GM19240 (cell line): ENCODE measurements around the gene S100A6.
"Not testable (repeated sequence)": the region's sequence is repeated elsewhere in the genome, so short reads cannot be mapped to it uniquely, and the experiment has no call there.

ENCODE experiments used
- DNase-seq: peaks from one replicate; pipeline ENCODE4 v3.0.0; 2011; ENCODE audit warnings: low spot score; ENCODE audit not compliant: insufficient read length

The S100A6 gene

DNA sequence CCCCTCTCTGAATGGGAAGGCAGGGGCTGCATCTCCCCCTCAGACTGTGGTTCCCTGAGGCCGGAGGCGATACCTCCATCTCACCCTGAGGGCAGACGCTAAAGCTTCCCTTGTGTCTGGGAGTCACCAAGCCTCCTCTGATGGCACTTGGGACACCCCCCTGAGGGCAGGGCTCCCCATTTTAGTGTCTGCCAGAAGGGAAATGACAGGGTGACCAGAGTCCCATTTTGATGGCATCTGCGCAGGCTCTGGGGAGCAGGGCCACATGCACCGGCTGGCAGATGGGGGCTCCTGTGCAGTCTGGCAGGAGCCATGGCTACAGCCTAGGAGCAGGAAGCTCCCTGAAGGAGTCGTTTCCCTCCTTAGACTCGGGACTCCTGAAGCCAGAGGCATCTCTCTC, 28.2 kb upstream of the S100A6 start:
- DNase-seq, result no peak

DNA sequence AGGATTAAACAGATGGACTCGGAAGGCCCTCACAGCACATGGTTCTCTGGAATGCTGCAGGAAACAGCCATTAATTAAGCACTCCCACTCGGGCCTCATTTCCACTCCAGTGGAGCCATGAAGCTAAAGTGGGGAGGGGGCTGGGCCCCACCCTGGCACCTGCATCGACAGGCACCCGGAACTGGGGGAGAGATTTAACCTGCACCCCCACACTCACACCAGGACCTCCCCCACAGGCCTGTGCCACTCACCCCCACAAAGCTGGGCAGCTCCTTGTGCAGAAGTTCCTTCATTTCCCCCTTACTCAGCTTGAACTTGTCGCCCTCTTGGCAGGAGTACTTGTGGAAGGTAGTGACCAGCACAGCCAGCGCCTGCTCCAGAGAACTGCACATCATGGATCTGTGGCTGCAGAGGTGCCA, 27.7 kb upstream of the S100A6 start:
- no peak for DNase-seq

DNA sequence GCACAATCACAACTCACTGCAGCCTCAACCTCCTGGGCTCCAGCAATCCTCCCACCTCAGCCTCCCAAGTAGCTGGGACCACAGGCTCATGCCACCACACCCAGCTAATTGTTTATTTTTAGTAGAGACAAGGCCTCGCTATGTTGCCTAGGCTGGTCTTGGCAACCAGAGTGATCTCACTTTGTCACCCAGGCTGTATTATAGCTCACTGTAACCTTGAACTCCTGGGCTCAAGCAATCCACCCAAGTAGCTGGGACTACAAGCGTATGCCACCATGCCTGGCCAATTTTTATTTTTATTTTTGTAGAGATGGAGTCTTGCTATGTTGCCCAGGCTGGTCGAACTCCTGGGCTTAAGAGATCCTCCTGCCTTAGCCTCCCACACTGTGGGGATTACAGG, 26.2 kb upstream of the S100A6 start:
- not testable (repeated sequence) for DNase-seq

DNA sequence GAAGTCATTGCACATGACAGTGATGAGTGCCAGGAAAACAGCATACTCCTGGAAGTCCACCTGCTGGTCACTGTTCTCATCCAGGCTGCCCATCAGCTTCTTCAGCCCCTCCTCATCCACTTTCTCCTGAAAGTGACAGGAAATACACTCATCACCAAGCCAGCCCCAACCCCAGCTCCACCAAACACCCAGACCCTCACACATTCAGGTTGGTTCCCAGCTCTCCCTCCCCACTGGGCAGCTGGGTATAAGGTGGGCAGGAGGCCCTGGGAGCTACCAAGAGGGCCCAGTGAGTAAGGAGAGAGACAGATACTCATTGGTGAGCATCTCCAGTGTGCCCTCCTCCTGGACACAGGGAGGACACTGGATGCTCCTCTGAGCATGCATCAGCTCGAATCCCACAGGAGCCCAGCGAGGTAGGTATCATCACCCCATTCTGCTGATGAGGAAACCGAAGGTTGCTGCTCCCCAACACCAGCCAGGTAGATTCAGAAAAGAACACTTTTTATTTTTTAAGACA, 25.7 kb upstream of the S100A6 start:
- DNase-seq, result no peak

DNA sequence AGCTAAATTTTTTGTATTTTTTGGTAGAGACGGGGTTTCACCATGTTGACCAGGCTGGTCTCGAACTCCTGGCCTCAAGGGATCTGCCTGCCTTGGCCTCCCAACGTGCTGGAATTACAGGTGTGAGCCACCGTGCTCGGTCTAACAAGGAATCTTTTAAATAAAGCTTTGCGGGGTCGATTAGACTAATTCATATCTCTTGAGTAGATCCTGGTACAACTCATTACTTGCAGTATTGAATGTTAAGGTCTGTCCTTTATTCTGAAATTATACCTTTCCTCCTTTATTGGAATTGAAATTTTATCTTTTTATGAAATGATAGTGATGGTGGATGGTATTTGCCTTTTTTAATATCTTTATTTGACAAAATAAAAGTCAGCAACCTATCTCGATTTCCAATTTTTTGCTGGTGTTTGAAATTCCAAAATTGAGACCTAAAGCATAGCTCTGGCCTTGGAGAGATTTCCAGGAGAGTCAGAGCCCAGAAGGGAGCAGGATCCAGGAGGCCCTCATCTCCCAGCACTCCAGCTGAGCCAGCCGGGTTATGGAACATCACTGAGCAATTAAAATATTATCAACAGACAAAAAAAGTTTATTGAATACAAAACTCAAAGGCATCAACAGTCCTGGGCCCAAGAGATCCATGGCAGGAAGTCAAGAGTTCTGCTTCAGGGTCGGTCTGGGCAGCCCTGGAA, 25.1 kb upstream of the S100A6 start:
- no peak for DNase-seq

DNA sequence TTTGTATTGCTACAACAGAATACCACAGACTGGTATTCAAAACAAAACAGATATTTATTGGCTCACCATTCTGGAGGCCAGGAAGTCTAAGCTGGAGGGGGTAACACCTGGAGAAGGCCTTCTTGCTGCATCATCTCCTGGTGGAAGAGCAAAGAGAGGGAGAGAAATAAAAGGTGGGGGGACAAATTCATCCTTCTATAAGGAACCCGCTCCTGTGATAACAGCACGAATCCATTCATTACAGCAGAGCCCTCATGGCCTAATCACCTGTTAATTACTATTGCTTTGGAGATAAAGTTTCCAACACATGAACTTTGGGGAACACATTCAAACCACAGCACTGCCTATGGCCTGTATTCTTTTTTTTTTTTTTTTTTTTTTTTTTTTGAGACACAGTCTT, 24.4 kb upstream of the S100A6 start:
- no peak for DNase-seq

DNA sequence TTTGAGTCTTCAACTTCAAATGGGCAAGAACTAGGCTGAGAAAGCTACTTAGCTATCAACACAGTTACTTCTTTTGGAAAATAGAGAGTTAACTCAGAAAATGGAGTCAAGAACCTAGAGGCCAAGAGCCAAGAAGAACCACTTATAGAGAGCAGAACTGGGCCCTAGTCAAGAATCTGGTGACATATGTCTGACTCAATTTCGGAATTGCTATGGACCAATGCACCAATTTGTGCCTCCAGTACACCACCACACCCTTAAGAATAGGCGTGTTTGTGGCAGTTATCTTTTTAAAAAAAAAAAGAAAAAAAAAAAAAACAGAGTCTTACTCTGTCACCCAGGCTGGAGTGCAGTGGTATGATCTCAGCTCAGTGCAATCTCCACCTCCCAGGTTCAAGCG, 22.1 kb upstream of the S100A6 start:
- DNase-seq, result no peak

DNA sequence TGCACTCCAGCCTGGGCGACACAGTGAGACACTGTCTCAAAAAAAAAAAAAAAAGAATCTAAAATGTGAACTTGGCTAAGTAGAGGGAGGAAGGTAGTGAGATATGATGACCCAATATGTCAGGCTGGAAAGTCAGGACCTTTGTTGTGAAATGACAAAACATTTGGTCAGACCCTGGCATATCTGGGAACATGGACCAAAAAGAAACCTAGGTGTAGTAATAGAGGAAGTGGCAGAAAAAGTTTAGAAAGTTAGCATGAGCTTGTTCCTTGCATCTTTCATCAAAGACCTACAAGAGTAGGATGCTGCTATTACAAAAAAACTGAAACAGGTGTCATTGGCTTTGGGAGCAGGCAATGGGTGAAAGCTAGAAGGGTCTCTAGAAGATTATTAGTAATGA, 20.6 kb upstream of the S100A6 start:
- no peak for DNase-seq

DNA sequence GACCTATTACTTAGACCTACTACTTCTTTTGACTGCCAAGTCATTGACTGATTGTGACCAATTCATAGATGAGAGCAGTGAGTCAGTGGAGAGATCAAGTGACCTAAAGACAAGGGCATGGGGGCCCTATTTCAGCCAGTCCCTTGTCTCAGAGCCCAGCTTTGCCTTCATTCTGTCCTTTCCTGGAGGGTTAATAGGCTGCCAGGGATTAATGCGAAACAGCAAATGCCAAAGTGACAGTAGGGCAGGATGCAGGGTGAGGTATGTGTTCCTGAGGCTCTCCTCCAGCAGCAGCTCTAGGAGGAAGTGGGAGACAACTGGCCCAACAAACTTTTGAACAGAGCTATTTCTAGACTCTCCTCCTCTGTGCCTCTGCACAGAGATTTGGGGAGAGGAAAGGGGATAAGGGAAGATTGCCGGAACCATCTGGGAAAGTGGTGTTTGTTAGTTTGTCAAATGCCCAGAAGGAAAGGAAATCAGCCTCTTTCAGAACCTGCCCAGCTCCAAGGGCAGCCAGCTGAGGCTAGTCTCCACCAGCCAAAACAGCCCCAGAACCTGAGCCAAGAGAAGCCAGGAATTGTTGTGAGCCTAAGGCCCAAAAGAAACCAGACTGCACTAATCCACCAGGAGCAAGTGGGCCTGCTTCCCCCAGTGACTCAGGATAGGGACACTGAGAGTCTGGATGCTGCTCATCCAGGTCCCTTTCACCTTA, 18.2 kb upstream of the S100A6 start:
- DNase-seq, result no peak

DNA sequence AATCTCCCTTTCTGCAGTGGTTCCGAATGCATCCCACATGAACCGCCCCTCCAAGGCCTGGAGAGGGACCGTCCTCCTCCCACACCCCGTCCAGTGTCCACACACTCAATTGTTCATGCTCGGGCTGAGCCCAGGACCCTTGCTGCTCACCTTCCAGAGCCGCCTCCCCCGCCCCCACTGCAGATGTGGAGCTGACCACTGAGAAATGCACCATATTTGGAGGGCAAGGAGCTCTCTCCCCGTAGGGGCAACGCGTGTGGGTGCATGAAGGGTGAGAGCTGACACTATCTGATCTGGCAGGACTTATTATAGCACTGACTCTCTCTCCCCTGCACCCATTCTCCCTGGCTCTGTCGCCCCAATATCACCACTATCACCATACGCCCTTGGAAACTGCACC, 17.3 kb upstream of the S100A6 start:
- no peak for DNase-seq

DNA sequence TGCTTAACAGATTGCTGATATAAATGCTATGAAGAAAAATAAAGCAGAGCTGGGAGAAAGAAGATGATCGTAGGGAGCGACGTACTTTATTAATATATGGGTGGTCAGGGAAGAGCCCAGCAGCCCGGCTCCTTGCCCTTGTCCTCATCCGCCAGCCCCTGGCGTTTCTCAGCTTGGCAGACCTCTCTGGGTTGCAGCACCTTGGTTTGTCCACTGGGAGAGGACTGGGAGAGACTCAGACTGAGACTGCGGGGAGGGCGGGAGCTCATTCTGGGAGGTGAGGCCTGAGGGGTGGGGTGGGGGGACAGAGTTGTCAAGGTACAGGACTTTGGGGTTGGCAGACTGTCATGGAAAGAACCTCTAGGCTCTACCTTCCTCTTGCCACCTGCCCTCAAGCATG, 16.5 kb upstream of the S100A6 start:
- no peak for DNase-seq

DNA sequence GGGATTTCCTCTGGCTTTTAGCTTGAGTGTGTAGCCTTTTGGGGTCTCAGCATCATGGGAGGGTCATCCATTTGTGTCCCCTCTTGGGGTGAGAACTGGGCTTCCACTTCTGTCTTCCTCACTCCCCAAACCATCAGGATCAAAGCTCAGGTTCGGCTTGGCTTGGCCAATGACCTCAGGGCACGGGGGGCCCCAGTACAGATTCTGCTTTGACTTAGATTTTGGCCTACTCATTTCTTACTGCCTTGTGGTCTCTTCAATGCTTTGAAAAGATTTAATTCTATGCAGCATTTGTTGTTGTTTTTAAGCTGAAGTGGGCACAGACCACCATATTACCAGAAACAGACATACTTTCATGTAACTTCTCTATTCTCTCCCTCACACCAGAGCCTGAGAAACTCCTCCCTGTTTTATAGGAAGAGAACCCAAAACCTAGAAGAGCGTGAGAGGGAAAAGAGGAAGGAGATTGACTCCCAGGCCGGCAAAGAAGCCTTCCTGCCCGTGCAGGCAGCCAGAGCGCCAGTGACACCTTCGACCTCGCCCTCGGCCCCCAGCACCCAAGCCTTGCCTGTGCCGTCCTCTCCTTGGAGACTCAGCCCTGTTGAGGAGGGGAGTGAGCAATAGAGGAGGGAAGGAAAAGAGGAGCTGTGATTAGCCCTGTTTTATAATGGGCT, 15.2 kb upstream of the S100A6 start:
- DNase-seq, result no peak

DNA sequence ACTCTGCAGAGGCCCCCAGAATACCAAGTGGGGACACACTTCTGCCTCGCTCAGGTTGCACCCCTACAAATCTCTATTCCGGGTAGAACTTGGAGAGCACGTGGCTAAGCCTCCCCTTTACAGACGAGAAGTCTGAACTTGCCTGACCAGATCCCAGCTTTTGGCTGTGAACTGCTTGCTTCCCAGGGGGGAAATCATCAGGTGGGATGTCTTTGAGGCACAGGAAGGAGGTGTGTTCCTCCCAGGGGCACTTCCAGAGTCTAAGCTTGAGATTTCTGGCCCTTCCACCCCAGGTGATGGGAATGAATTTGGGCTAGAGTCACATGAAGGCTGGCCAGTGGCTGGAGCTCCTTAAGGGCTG, 14.6 kb upstream of the S100A6 start:
- DNase-seq, result no peak

DNA sequence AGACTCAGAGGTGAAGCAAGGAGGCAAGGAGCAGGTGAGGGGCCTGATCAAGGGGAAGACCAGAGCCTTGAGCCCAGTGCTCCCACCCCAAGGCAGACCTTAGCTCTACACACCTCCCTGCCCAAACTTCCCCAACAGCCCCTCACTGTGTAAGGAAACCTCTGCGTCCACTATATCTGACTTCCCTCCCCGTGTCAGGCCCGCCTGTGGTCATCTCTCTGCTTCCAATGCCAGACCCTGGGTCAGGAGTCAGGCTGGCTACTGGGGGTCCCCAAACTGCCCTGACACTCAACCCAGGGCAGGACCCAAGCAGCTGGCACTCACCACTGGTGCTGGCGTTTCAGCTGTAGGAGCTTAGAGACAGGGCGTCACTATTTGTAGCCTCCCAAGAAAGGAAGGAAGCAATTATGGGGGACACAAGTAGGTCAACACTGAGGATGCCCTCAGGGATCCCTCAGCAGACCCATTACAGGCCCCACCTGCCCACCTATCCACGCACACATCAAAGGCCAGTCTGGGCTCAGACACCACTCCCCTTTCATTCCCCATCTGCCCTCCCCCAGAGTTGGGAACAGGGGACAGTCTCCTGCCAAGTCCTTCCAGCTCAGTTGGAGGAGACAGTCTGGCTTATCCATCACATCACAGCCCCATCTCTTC, 14.1 kb upstream of the S100A6 start:
- no peak for DNase-seq

DNA sequence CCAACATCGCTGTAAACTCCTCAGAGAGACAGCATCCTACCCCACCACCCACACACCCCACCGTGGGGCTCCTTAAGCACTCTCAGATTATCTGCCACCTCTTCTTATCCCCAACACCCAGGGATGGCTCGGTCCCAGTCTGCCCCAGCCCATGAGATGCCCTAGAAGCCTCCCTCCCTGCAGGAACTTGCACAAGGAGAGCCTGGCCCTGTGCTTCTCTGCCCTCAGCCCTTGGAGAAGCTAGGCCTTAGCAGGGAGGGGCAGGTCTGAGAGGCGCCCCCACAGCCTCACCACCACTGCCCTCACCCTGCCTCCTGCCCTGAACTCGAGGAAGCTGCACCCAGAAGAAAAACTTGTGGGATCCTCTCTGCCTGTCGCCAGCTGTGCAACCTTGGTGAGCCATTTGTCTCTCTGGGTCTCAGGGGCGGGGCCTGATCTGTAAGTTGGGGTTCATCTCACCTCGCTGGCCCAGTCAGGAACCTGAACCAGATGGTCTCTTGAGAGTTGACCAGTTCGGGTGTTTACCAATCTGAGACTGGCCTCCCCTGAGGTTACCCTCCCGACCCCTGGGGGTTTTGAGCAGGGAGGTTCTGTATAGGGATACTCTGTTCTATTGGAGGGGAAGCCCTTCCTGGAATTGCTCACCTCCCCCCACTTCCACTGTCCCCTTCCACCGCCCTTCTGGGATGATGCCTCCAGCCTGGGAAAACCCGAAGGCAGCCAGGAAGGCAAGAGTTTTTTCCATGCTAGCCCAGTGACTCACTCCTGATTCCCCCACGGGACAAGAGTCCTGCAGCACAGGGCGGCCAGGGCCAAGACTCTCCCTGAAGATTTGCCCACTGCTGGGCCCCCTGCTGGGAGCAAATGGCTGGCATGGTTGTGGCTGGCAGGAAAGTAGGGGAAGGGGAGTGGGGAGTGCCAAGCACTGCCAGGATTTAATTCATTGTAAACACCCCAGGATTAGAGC, 13.2 kb upstream of the S100A6 start, which contains the start of gene S100A3:
S100A3 (minus strand) TSS at position 537 of the 967 bp plus-strand sequence. CDS start 773 bp downstream, outside the sequence.
- no peak for DNase-seq

DNA sequence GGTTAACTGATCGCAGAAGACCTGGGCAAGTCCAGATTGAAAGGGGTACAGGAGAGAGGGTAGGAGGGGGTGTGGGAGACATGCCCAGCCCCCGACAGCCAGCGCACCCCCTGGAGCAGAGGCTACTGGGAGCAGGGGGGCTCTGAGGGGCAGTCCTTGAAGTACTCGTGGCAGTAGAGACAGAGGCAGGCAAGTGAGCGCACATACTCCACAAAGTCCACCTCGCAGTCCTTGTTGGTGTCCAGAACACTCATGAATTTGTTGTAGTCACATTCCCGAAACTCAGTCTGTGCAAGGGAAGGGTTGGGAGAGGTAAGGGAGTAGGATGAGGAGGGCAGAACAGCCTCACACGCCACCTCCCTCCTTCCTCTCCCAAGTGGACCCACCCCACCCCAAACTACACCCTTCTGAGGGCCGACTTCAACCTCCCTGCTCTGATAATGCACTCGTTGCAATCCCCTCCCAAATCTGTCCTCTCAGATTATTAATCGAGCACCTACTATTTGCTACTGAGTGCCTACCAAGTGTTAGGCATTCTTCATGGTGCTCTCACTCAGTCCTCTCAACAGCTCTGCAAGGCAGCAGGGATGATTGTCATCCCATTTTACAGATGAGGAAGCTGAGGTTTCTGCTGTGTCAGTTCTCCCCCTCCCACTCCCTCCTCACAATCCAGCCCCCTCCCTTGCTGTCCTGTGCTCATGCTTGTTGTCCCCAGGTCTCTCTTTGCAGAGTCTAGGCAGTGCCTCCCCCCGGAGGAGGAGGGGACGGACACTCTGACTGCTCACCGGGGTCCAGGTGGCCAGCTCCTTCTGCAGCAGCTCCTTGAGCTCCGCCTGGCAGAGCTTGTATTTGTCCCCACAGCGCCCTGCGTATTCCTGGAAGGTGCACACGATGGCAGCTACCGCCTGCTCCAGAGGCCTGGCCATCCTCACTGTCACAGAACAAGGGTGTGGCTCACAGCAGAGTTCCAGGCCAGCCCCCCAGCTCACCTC, 12.1 kb upstream of the S100A6 start:
- no peak for DNase-seq

DNA sequence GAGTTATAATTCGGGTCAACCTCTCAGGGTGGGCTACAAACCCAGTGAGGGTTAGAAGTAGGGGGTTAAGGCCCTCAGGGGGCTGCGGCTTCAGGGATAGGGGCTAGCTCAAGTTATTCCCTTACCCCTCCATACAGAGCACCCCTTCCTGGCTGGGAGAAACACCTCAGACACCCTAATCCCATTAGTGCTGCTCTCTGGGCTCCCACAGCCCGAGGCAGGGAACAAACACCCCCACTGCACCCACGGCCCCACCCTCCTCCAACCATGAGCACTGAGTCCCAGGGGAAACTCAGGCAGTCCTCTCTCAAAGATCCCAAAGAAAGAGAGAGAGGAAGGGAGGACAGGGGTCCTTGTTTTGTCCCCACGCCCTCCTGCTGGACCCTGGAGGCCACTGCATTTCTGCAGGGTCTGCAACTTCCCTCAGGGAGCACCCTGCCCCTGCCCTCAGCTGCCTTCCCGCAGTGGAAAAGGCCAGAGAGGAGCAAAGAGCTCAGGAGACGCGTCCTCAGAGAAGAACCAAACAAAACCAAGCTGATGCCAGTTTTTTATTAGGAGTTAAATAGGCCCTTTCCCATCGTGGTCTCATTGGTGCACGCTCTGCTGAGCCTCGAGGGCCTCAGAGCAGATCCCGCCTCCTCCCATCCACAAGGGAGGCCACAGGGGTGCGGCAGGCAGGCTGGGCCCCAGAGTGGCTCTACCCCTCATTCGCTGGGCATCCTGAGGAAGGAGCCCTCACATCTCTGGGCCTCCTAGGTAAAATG, 11.2 kb upstream of the S100A6 start:
- no peak for DNase-seq

DNA sequence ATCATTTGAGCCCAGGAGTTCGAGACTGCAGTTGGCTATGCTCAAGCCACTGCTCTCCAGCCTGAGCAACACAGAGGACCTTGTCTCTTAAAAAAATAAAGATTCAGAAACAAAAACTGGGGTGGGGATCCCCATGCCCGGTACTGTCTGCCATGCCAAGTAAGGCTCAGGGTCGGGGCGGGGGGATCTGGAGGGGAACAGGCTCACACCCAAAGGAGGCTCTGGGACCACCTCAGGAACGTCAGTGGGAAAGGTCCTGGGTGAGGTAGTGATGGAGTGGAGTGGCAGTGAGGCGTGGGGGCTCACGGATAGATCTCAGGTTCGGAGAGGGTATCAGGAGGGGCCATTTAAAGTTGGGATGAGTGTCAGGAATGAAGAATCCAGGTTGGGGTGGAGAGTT, 10.6 kb upstream of the S100A6 start:
- no peak for DNase-seq
